HEK293T (cell line): ENCODE results near the gene DOCK2.

Source experiments
- CTCF ChIA-PET: fragments of 350-600 bp; formaldehyde crosslinking; extraction: SDS; loops from one replicate; lab custom pipeline; 2021; ENCODE audit warnings: antibody characterized with exemption, inconsistent platforms; lab: Yijun Ruan, JAX
- POLR2A ChIA-PET: fragments of 350-600 bp; formaldehyde crosslinking; extraction: SDS; loops from one replicate; lab custom pipeline; 2020; ENCODE audit warnings: antibody characterized with exemption, inconsistent platforms; lab: Yijun Ruan, JAX
- DNase-seq: peaks from one replicate; pipeline ENCODE4 v3.0.0; 2012; ENCODE audit warnings: mixed read lengths; ENCODE audit errors: extremely low spot score
- ARNT ChIP-seq: fragments of 450-650 bp; IDR thresholded peaks from 2 replicates; pipeline ENCODE4 v1.6.1; 2017; ENCODE audit warnings: mild to moderate bottlenecking
- BHLHE40 ChIP-seq: fragments of 450-650 bp; IDR thresholded peaks from 2 replicates; pipeline ENCODE4 v1.6.1; 2016; ENCODE audit warnings: mild to moderate bottlenecking, moderate library complexity, borderline replicate concordance
- CTBP1 ChIP-seq: fragments of 450-650 bp; IDR thresholded peaks from 2 replicates; pipeline ENCODE4 v1.6.1; 2016; ENCODE audit warnings: borderline replicate concordance
- ELF4 ChIP-seq: fragments of 450-650 bp; IDR thresholded peaks from 2 replicates; pipeline ENCODE4 v1.6.1; 2017; ENCODE audit warnings: antibody characterized with exemption
- FOXA1 ChIP-seq: fragments of 450-650 bp; IDR thresholded peaks from 2 replicates; pipeline ENCODE4 v1.6.1; 2016; ENCODE audit warnings: mild to moderate bottlenecking
- FOXK2 ChIP-seq: fragments of 450-650 bp; IDR thresholded peaks from 2 replicates; pipeline ENCODE4 v1.6.1; 2016; ENCODE audit warnings: mild to moderate bottlenecking
- FOXM1 ChIP-seq: fragments of 450-650 bp; IDR thresholded peaks from 2 replicates; pipeline ENCODE4 v1.6.1; 2017; ENCODE audit warnings: mild to moderate bottlenecking, borderline replicate concordance
- HDGF ChIP-seq: fragments of 450-650 bp; IDR thresholded peaks from 2 replicates; pipeline ENCODE4 v1.6.1; 2017; ENCODE audit warnings: antibody characterized with exemption, borderline replicate concordance
- L3MBTL2 ChIP-seq: fragments of 450-650 bp; conservative IDR thresholded peaks from 2 replicates; pipeline ENCODE4 v1.6.1; 2016; ENCODE audit warnings: mild to moderate bottlenecking
- LEF1 ChIP-seq: fragments of 450-650 bp; IDR thresholded peaks from 2 replicates; pipeline ENCODE4 v1.6.1; 2017; ENCODE audit warnings: mild to moderate bottlenecking, borderline replicate concordance
- NFRKB ChIP-seq: fragments of 450-650 bp; IDR thresholded peaks from 2 replicates; pipeline ENCODE4 v1.6.1; 2016; ENCODE audit warnings: mild to moderate bottlenecking, moderate library complexity
- PKNOX1 ChIP-seq: fragments of 450-650 bp; IDR thresholded peaks from 2 replicates; pipeline ENCODE4 v1.6.1; 2016
- SP1 ChIP-seq: fragments of 450-650 bp; IDR thresholded peaks from 2 replicates; pipeline ENCODE4 v1.6.1; 2017
- SUZ12 ChIP-seq: fragments of 450-650 bp; IDR thresholded peaks from 2 replicates; pipeline ENCODE4 v1.6.1; 2016; ENCODE audit warnings: mild to moderate bottlenecking
- TARDBP ChIP-seq: fragments of 450-650 bp; IDR thresholded peaks from 2 replicates; pipeline ENCODE4 v1.6.1; 2016
- ZNF384 ChIP-seq: fragments of 450-650 bp; IDR thresholded peaks from 2 replicates; pipeline ENCODE4 v1.6.1; 2016

DOCK2 gene

GRCh38 chr5:169836835-169837536 lies 199.9 kb downstream of the DOCK2 start:
- no peak for TF ChIP-seq ELF4
- no peak for TF ChIP-seq LEF1
- no peak for TF ChIP-seq FOXA1
- no peak for TF ChIP-seq BHLHE40
- CTCF ChIA-PET = interaction anchor here (0.5 kb wide), 1 partner anchor 68 kb away, joined by 4 read pairs; no protein-coding TSS in a partner anchor
- POLR2A ChIA-PET = no interaction called here
- no peak for DNase-seq

- CTCF ChIA-PET = interaction anchor here (0.5 kb wide), 1 partner anchor 68 kb away, joined by 4 read pairs; no protein-coding TSS in a partner anchor
- POLR2A ChIA-PET = no interaction called here
- no peak for TF ChIP-seq ZNF384
- no peak for TF ChIP-seq FOXA1
- no peak for TF ChIP-seq L3MBTL2
- no peak for TF ChIP-seq HDGF
- no peak for DNase-seq
These were observed 200.6 kb downstream of the DOCK2 start for GRCh38 chr5:169837686-169838085.

GRCh38 chr5:169838688-169839087 lies 201.6 kb downstream of the DOCK2 start:
- no peak for DNase-seq
- TF ChIP-seq SUZ12 = no peak
- TF ChIP-seq SP1 = no peak
- no peak for TF ChIP-seq ZNF384
- TF ChIP-seq L3MBTL2 = no peak
- TF ChIP-seq LEF1 = no peak
- TF ChIP-seq FOXK2 = no peak
- TF ChIP-seq BHLHE40 = no peak
- no peak for TF ChIP-seq PKNOX1
- no peak for TF ChIP-seq NFRKB
- ChIA-PET POLR2A (no interaction called here), CTCF (no interaction called here)

GRCh38 chr5:169840405-169840804 lies 203.3 kb downstream of the DOCK2 start:
- ChIA-PET CTCF (no interaction called here), POLR2A (no interaction called here)
- TF ChIP-seq LEF1 = no peak
- no peak for TF ChIP-seq SP1
- TF ChIP-seq L3MBTL2 = no peak
- no peak for TF ChIP-seq FOXA1
- no peak for TF ChIP-seq FOXK2
- TF ChIP-seq ZNF384 = no peak
- TF ChIP-seq FOXM1 = no peak
- TF ChIP-seq TARDBP = no peak
- TF ChIP-seq PKNOX1 = no peak
- TF ChIP-seq BHLHE40 = no peak
- no peak for TF ChIP-seq SUZ12
- TF ChIP-seq NFRKB = no peak
- TF ChIP-seq CTBP1 = no peak
- no peak for TF ChIP-seq ELF4
- TF ChIP-seq ARNT = no peak
- no peak for TF ChIP-seq HDGF
- no peak for DNase-seq

- TF ChIP-seq BHLHE40 (no peak), TARDBP (no peak), ELF4 (no peak), NFRKB (no peak), ZNF384 (no peak), FOXA1 (no peak), FOXK2 (no peak), PKNOX1 (no peak), LEF1 (no peak), L3MBTL2 (no peak), ARNT (no peak), HDGF (no peak), FOXM1 (no peak), CTBP1 (no peak), SUZ12 (no peak), SP1 (no peak)
- DNase-seq = no peak
- POLR2A ChIA-PET = no interaction called here
- CTCF ChIA-PET = no interaction called here
These were observed 205.6 kb downstream of the DOCK2 start for GRCh38 chr5:169842699-169843098.

- CTCF ChIA-PET = no interaction called here
- DNase-seq = no peak
- POLR2A ChIA-PET = no interaction called here
- no peak for TF ChIP-seq FOXA1
- TF ChIP-seq CTBP1 = no peak
- TF ChIP-seq SUZ12 = no peak
- TF ChIP-seq BHLHE40 = no peak
- no peak for TF ChIP-seq FOXK2
- no peak for TF ChIP-seq NFRKB
These were observed 210.4 kb downstream of the DOCK2 start for GRCh38 chr5:169847519-169847918.

- ChIA-PET POLR2A (no interaction called here), CTCF (no interaction called here)
- TF ChIP-seq ZNF384 (no peak), FOXM1 (no peak), FOXK2 (no peak)
- DNase-seq = no peak
These were observed 211.2 kb downstream of the DOCK2 start for GRCh38 chr5:169848271-169848670.
